Vagina (tissue), 2 donors: ENCODE data around the gene TCP11L2.

Experiments
- POLR2A ChIP-seq, 2 donors: fragments of 450-650 bp; IDR thresholded peaks; one replicate each; pipeline ENCODE4 v1.6.1; 2017; ENCODE audit warnings: antibody characterized with exemption in 2 of 2, mild to moderate bottlenecking in 2 of 2, moderate library complexity in 2 of 2
- TF ChIP-seq, protein P1 (sequence below), 3 experiments: fragments of 450-650 bp in 2 of 3; fragments of 200-600 bp in 1 of 3; sonication (generic) in 1 of 3; IDR thresholded peaks; one replicate each; pipeline ENCODE4 v1.5.1; 2017 to 2019; ENCODE audit warnings: antibody characterized with exemption in 3 of 3, mild to moderate bottlenecking in 2 of 3, moderate library complexity in 2 of 3

DNA sequence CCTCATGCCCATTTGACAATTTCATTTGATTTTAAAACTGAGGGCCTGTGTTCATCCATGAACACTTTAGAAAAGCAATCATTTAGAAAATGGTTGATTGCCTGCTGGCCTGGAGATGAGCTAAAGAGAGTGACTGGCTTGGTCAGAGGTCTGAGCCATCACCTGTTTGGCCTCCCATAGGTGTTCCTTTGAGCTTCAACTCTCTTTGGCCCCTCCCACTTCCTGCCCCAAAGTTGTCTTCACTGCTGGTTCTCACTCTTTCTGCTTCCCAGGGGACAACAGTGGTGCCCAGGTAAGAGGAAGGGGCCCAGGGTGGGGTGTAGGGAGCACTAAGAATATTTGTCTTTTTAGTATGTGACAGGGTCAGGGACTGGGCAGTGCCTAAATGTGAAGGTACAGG, 4.9 kb upstream of the TCP11L2 start:
- no peak for TF ChIP-seq POLR2A (IDR thresholded peaks at IDR 0.05)
- TF ChIP-seq, protein P1, sequence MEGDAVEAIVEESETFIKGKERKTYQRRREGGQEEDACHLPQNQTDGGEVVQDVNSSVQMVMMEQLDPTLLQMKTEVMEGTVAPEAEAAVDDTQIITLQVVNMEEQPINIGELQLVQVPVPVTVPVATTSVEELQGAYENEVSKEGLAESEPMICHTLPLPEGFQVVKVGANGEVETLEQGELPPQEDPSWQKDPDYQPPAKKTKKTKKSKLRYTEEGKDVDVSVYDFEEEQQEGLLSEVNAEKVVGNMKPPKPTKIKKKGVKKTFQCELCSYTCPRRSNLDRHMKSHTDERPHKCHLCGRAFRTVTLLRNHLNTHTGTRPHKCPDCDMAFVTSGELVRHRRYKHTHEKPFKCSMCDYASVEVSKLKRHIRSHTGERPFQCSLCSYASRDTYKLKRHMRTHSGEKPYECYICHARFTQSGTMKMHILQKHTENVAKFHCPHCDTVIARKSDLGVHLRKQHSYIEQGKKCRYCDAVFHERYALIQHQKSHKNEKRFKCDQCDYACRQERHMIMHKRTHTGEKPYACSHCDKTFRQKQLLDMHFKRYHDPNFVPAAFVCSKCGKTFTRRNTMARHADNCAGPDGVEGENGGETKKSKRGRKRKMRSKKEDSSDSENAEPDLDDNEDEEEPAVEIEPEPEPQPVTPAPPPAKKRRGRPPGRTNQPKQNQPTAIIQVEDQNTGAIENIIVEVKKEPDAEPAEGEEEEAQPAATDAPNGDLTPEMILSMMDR (IDR thresholded peaks at IDR 0.05), result no peak
